Suprapubic skin (tissue), 4 donors: ENCODE data around the gene IVD. TPM values are rescaled to one million over a fixed set of nuclear protein-coding genes. Genes with fewer than 3 reads are reported as not detected.

Experiments
- DNase-seq, 2 donors: peaks; one replicate each; pipeline ENCODE4 v3.0.0-alpha.2; 2019; ENCODE audit warnings: low spot score in 2 of 2
- H3K27ac ChIP-seq: fragments of 200-600 bp; sonication (generic); one replicate; pipeline ENCODE4 v1.5.1; 2019
- H3K27me3 ChIP-seq: fragments of 200-600 bp; sonication (generic); one replicate; pipeline ENCODE4 v1.5.1; 2019
- H3K36me3 ChIP-seq: fragments of 200-600 bp; sonication (generic); one replicate; pipeline ENCODE4 v1.5.1; 2019
- H3K4me1 ChIP-seq: fragments of 200-600 bp; sonication (generic); one replicate; pipeline ENCODE4 v1.5.1; 2019
- H3K4me3 ChIP-seq: fragments of 200-600 bp; sonication (generic); one replicate; pipeline ENCODE4 v1.5.1; 2019; ENCODE audit warnings: mild to moderate bottlenecking
- H3K9me3 ChIP-seq: fragments of 200-600 bp; sonication (generic); one replicate; pipeline ENCODE4 v1.5.1; 2019
- EP300 ChIP-seq: sonication (generic); formaldehyde crosslinking; IDR thresholded peaks from one replicate; pipeline ENCODE4 v1.6.1; 2017; ENCODE audit warnings: antibody characterized with exemption
- POLR2A ChIP-seq, 2 donors: fragments of 450-650 bp; IDR thresholded peaks; one replicate each; pipeline ENCODE4 v1.6.1; 2017; ENCODE audit warnings: antibody characterized with exemption in 2 of 2, mild to moderate bottlenecking in 2 of 2, moderate library complexity in 2 of 2
- POLR2AphosphoS5 ChIP-seq, 3 donors: sonication (generic); formaldehyde crosslinking; IDR thresholded peaks; one replicate each; pipeline ENCODE4 v1.6.1; 2017; ENCODE audit warnings: antibody characterized with exemption in 3 of 3
- WGBS: methylation state at CpG from one replicate; pipeline ENCODE4 v1.1.5; 2018; 5-methylcytosine and 5-hydroxymethylcytosine counted together
- total RNA-seq, 4 donors: library from RNA; depleted of rRNA; stranded (reverse); fragments of >200 nt; gene quantifications; one replicate each; pipeline ENCODE4 v1.1.0, GENCODE V29; 2016
- TF ChIP-seq, protein P1 (sequence below), 2 donors: fragments of 200-600 bp in 1 of 2; fragments of 450-650 bp in 1 of 2; sonication (generic) in 1 of 2; IDR thresholded peaks; one replicate each; pipeline ENCODE4 v1.5.1; 2016 to 2019; ENCODE audit warnings: antibody characterized with exemption in 2 of 2, mild to moderate bottlenecking in 1 of 2, moderate library complexity in 1 of 2

IVD gene
- total RNA-seq, 4 donors from 2014 or later = 7.7 to 18.3 (median 13.3) TPM

DNA sequence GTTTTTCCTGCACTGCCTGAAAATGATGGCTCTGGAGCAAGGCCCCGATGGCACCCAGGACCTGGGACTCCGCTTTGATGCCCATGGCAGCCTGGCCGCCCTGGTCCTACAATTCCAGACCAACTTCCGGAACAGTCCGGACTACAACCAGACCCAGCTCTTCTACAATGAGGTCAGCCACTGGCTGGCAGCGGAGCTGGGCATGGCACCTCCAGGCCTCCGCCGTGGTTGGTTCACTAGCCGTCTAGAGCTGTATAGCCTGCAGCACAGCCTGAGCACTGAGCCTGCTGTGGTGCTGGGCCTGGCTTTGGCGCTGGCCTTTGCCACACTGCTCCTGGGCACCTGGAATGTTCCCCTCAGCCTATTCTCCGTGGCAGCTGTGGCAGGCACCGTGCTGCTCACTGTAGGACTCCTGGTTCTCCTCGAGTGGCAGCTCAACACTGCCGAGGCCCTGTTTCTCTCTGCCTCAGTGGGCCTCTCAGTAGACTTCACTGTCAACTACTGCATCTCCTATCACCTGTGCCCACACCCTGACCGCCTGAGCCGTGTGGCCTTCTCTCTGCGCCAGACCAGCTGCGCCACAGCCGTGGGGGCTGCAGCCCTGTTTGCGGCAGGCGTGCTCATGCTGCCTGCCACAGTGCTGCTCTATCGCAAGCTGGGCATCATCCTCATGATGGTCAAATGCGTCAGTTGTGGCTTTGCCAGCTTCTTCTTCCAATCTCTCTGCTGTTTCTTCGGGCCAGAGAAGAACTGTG lies 36.7 kb upstream of the IVD start:
- Histone ChIP-seq H3K27me3 (no peaks in the 10 kb centered on the region), H3K9me3 (no peaks in the 10 kb centered on the region), H3K36me3 (no peaks in the 10 kb centered on the region), H3K4me1 (peaks cover 16% of the 10 kb centered on the region), H3K27ac (no peak overlapping the region), H3K4me3 (no peak overlapping the region)
- TF ChIP-seq, protein P1, sequence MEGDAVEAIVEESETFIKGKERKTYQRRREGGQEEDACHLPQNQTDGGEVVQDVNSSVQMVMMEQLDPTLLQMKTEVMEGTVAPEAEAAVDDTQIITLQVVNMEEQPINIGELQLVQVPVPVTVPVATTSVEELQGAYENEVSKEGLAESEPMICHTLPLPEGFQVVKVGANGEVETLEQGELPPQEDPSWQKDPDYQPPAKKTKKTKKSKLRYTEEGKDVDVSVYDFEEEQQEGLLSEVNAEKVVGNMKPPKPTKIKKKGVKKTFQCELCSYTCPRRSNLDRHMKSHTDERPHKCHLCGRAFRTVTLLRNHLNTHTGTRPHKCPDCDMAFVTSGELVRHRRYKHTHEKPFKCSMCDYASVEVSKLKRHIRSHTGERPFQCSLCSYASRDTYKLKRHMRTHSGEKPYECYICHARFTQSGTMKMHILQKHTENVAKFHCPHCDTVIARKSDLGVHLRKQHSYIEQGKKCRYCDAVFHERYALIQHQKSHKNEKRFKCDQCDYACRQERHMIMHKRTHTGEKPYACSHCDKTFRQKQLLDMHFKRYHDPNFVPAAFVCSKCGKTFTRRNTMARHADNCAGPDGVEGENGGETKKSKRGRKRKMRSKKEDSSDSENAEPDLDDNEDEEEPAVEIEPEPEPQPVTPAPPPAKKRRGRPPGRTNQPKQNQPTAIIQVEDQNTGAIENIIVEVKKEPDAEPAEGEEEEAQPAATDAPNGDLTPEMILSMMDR (IDR thresholded peaks at IDR 0.05) = no peak
- TF ChIP-seq POLR2A (IDR thresholded peaks at IDR 0.05) = no peak
- no peak for TF ChIP-seq POLR2AphosphoS5 (IDR thresholded peaks at IDR 0.05)
- no peak for TF ChIP-seq EP300
- DNase-seq = no peak
- WGBS = 90% methylated on average over 22 of the region's 24 CpGs

DNA sequence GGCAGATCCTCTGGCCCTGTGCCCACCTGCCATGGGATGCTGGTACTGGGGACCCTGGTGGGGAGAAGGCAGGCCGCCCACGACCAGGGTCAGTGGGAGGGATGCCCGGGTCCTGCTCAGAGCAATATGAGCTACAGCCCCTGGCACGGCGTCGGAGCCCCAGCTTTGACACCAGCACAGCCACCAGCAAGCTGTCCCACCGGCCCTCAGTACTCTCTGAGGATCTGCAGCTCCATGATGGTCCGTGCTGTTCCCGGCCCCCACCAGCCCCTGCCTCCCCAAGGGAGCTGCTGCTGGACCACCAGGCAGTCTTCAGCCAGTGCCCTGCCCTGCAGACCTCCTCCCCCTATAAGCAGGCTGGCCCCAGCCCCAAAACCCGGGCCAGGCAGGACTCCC lies 36.1 kb upstream of the IVD start:
- no peaks in the 10 kb centered on the region for H3K9me3 ChIP-seq
- WGBS = 80% methylated on average over 1 of the region's 10 CpGs
- TF ChIP-seq, protein P1 (IDR thresholded peaks at IDR 0.05) = no peak
- TF ChIP-seq EP300 (no peak), POLR2A (IDR thresholded peaks at IDR 0.05) (no peak), POLR2AphosphoS5 (IDR thresholded peaks at IDR 0.05) (no peak)
- H3K27ac ChIP-seq = no peak overlapping the region
- peaks cover 16% of the 10 kb centered on the region for H3K4me1 ChIP-seq
- no peak overlapping the region for H3K4me3 ChIP-seq
- no peaks in the 10 kb centered on the region for H3K27me3 ChIP-seq
- DNase-seq = no peak
- no peaks in the 10 kb centered on the region for H3K36me3 ChIP-seq

DNA sequence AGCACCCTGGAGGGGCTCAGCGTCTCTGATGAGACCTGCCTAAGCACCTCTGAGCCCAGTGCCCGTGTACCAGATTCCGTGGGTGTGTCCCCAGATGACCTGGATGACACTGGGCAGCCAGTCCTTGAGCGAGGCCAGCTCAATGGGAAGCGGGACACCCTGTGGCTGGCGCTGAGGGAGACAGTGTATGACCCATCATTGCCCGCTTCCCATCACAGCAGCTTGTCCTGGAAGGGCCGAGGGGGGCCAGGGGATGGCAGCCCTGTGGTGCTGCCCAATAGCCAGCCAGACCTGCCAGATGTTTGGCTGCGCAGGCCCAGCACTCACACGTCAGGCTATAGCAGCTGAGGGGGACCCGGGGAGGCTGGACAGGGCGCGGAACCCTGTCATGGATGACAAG lies 35.6 kb upstream of the IVD start:
- no peaks in the 10 kb centered on the region for H3K27me3 ChIP-seq
- TF ChIP-seq, protein P1 (IDR thresholded peaks at IDR 0.05) = no peak
- TF ChIP-seq EP300 (no peak), POLR2AphosphoS5 (IDR thresholded peaks at IDR 0.05) (no peak), POLR2A (IDR thresholded peaks at IDR 0.05) (no peak)

DNA sequence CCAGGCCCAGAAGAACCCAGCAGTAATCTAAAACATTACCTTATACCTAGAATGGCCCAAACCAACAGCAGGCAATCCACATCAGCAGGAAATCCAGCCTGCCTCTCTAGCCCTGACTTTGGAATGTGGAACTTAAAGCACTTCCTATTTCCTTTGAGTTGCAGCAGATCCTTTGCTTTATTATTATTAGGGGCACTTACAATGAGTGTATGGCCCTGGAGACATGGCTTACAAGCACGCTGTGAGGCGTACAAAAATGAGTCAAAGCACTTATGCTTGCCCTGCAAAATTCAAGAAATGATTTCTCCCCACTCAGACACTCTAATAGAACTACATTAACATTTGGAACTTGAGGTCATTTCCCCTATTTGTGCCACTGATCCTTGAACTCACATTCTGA lies 32.6 kb upstream of the IVD start:
- H3K9me3 ChIP-seq = no peaks in the 10 kb centered on the region
- H3K27ac ChIP-seq = no peak overlapping the region
- peaks cover 5% of the 10 kb centered on the region for H3K4me1 ChIP-seq
- WGBS = 30% methylated on average over 2 of the region's 2 CpGs
- TF ChIP-seq, protein P1 (IDR thresholded peaks at IDR 0.05) = no peak
- TF ChIP-seq EP300 (no peak), POLR2AphosphoS5 (IDR thresholded peaks at IDR 0.05) (no peak), POLR2A (IDR thresholded peaks at IDR 0.05) (no peak)
- no peaks in the 10 kb centered on the region for H3K36me3 ChIP-seq
- no peak overlapping the region for H3K4me3 ChIP-seq
- no peak for DNase-seq
- H3K27me3 ChIP-seq = no peaks in the 10 kb centered on the region

More for the DNA sequence above, 35.6 kb upstream of the IVD start:
- DNase-seq = no peak
- Histone ChIP-seq H3K27ac (no peak overlapping the region), H3K4me1 (peaks cover 16% of the 10 kb centered on the region), H3K36me3 (no peaks in the 10 kb centered on the region), H3K9me3 (no peaks in the 10 kb centered on the region), H3K4me3 (no peak overlapping the region)
- no CpG with 5 or more reads among the region's 13 CpGs for WGBS

DNA sequence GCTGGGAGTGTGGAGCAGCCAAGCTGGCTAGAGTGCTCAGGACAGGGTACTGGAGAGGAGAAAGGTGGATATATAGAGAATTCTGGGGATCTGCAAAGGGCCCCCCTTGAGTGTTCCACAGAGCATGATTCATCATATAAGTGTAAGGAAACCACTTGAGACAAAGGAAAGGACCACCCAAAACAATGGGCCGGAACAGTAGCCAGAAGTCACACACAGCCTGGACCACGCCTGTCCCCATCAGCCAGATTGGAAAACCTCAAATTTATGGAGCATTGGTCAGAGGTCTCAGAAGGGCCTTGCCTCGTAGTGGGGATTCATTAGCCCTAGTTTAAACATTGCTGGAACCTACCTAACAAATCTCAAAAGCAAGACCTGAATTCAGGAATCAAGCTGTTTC lies 28.0 kb upstream of the IVD start:
- DNase-seq = no peak
- 87% methylated on average over 3 of the region's 3 CpGs for WGBS
- H3K9me3 ChIP-seq = no peaks in the 10 kb centered on the region
- peaks cover 9% of the 10 kb centered on the region for H3K4me1 ChIP-seq
- H3K36me3 ChIP-seq = no peaks in the 10 kb centered on the region
- no peak overlapping the region for H3K27ac ChIP-seq
- no peaks in the 10 kb centered on the region for H3K27me3 ChIP-seq
- no peak overlapping the region for H3K4me3 ChIP-seq
- TF ChIP-seq EP300 = no peak
- TF ChIP-seq POLR2A (IDR thresholded peaks at IDR 0.05) = no peak
- TF ChIP-seq, protein P1 (IDR thresholded peaks at IDR 0.05) = no peak
- TF ChIP-seq POLR2AphosphoS5 (IDR thresholded peaks at IDR 0.05) = no peak
